ENCODE results near the gene WASF2.
"Not testable (repeated sequence)": the region's sequence is repeated elsewhere in the genome, so short reads cannot be mapped to it uniquely, and the experiment has no call there.

WASF2 gene

GRCh38 chr1:27483659-27484058, 6.3 kb downstream of the WASF2 start:
- no peak for DNase-seq (ENCODE audit: low read depth)
- H3K4me3 ChIP-seq (ENCODE audit: low read depth, low read length): no peak overlapping the region
- TF ChIP-seq MAX (IDR thresholded peaks at IDR 0.05; ENCODE audit: low read depth, low read length) (no peak), MYC (IDR thresholded peaks at IDR 0.05; ENCODE audit: low read depth, low read length) (no peak), CTCF (IDR thresholded peaks at IDR 0.05; ENCODE audit: low read depth, low read length) (no peak), POLR2A (IDR thresholded peaks at IDR 0.05; ENCODE audit: extremely low read depth, insufficient read length) (no peak)

GRCh38 chr1:27481994-27482620, 7.9 kb downstream of the WASF2 start:
- no peak for TF ChIP-seq CTCF (IDR thresholded peaks at IDR 0.05; ENCODE audit: low read depth, low read length)
- TF ChIP-seq MAX (IDR thresholded peaks at IDR 0.05; ENCODE audit: low read depth, low read length): no peak
- no peak for TF ChIP-seq POLR2A (IDR thresholded peaks at IDR 0.05; ENCODE audit: extremely low read depth, insufficient read length)
- TF ChIP-seq MYC (IDR thresholded peaks at IDR 0.05; ENCODE audit: low read depth, low read length): no peak
- no peak overlapping the region for H3K4me3 ChIP-seq (ENCODE audit: low read depth, low read length)

GRCh38 chr1:27478098-27478497, 11.9 kb downstream of the WASF2 start:
- H3K4me3 ChIP-seq (ENCODE audit: low read depth, low read length): no peak overlapping the region
- no peak for DNase-seq (ENCODE audit: low read depth)
- no peak for TF ChIP-seq POLR2A (IDR thresholded peaks at IDR 0.05; ENCODE audit: extremely low read depth, insufficient read length)
- no peak for TF ChIP-seq CTCF (IDR thresholded peaks at IDR 0.05; ENCODE audit: low read depth, low read length)
- TF ChIP-seq MYC (IDR thresholded peaks at IDR 0.05; ENCODE audit: low read depth, low read length): no peak

More at GRCh38 chr1:27481994-27482620, 7.9 kb downstream of the WASF2 start:
- DNase-seq (ENCODE audit: low read depth): no peak

- no peak for DNase-seq (ENCODE audit: low read depth)
- H3K4me3 ChIP-seq (ENCODE audit: low read depth, low read length): no peak overlapping the region
- TF ChIP-seq MAX (IDR thresholded peaks at IDR 0.05; ENCODE audit: low read depth, low read length) (no peak), MYC (IDR thresholded peaks at IDR 0.05; ENCODE audit: low read depth, low read length) (no peak), POLR2A (IDR thresholded peaks at IDR 0.05; ENCODE audit: extremely low read depth, insufficient read length) (no peak)
Observed at GRCh38 chr1:27476237-27476636, 13.7 kb downstream of the WASF2 start.

- no peak for DNase-seq (ENCODE audit: low read depth)
- TF ChIP-seq CTCF (IDR thresholded peaks at IDR 0.05; ENCODE audit: low read depth, low read length) (no peak), MYC (IDR thresholded peaks at IDR 0.05; ENCODE audit: low read depth, low read length) (no peak), MAX (IDR thresholded peaks at IDR 0.05; ENCODE audit: low read depth, low read length) (no peak), POLR2A (IDR thresholded peaks at IDR 0.05; ENCODE audit: extremely low read depth, insufficient read length) (no peak)
- no peak overlapping the region for H3K4me3 ChIP-seq (ENCODE audit: low read depth, low read length)
Observed at GRCh38 chr1:27475720-27476119, 14.2 kb downstream of the WASF2 start.

- no peak overlapping the region for H3K4me3 ChIP-seq (ENCODE audit: low read depth, low read length)
- no peak for DNase-seq (ENCODE audit: low read depth)
- TF ChIP-seq MAX (IDR thresholded peaks at IDR 0.05; ENCODE audit: low read depth, low read length) (no peak), MYC (IDR thresholded peaks at IDR 0.05; ENCODE audit: low read depth, low read length) (no peak), CTCF (IDR thresholded peaks at IDR 0.05; ENCODE audit: low read depth, low read length) (no peak), POLR2A (IDR thresholded peaks at IDR 0.05; ENCODE audit: extremely low read depth, insufficient read length) (no peak)
Observed at GRCh38 chr1:27473755-27474154, 16.2 kb downstream of the WASF2 start.

GRCh38 chr1:27472098-27472497, 17.9 kb downstream of the WASF2 start:
- DNase-seq (ENCODE audit: low read depth); H3K4me3 ChIP-seq (ENCODE audit: low read depth, low read length): not testable (repeated sequence)
